ENCODE data around the gene EFHD1. TPM values are rescaled to one million over a fixed set of nuclear protein-coding genes. Genes with fewer than 3 reads are reported as not detected.

Gene EFHD1
- total and polyA plus RNA-seq, 2 of the 13 experiments (the other 11 are each of a cell fraction or from before 2014, with no cell fraction given), result 0.09 TPM; not detected in 1

DNA sequence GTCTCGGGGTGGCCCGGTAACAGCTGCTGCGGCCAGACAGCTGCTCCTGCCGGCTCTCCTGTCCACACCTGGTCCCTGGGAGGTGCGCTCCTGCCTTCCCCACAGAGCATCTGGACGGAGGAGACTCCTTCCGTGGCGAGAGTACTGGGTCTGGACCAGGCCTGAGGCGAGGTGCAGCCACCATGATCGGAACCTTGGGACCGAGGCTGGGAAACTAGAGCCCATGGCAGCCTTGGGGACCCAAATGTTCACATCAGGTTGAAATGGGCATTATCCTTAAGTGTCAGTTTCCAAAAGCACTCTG, 64.4 kb downstream of the EFHD1 start (continued):
- TF ChIP-seq, protein P1, sequence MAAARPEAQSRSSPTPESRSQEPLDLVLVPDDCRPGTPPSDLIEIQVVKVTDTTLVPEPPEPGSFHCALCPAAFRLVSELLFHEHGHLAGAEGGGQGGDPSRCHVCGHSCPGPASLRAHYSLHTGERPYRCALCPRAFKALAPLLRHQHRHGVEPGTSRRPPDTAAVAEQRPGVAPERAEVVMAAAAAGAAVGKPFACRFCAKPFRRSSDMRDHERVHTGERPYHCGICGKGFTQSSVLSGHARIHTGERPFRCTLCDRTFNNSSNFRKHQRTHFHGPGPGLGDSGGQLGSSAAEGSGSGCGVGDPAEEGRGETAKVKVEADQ (CRISPR knock-in tag; IDR thresholded peaks at IDR 0.05; ENCODE audit: borderline replicate concordance), result peak; percentile 52; the same call in 1 of the 2 replicates
- TF ChIP-seq MYC (CRISPR knock-in tag; IDR thresholded peaks at IDR 0.05; ENCODE audit: borderline replicate concordance), result no peak
- no peak for TF ChIP-seq ZBTB1 (CRISPR knock-in tag; IDR thresholded peaks at IDR 0.05; ENCODE audit: borderline replicate concordance)
- peak; percentile 3; the same call in 1 of the 2 replicates for TF ChIP-seq GPN1 (CRISPR knock-in tag; IDR thresholded peaks at IDR 0.05; ENCODE audit: borderline replicate concordance)
- no peak for TF ChIP-seq SP5 (CRISPR knock-in tag; IDR thresholded peaks at IDR 0.05; ENCODE audit: borderline replicate concordance, low read depth)
- no peak for TF ChIP-seq NR2C2 (CRISPR knock-in tag; IDR thresholded peaks at IDR 0.05; ENCODE audit: borderline replicate concordance)
- TF ChIP-seq ZNF703 (CRISPR knock-in tag; IDR thresholded peaks at IDR 0.05; ENCODE audit: borderline replicate concordance), result no peak
- TF ChIP-seq, protein P2, sequence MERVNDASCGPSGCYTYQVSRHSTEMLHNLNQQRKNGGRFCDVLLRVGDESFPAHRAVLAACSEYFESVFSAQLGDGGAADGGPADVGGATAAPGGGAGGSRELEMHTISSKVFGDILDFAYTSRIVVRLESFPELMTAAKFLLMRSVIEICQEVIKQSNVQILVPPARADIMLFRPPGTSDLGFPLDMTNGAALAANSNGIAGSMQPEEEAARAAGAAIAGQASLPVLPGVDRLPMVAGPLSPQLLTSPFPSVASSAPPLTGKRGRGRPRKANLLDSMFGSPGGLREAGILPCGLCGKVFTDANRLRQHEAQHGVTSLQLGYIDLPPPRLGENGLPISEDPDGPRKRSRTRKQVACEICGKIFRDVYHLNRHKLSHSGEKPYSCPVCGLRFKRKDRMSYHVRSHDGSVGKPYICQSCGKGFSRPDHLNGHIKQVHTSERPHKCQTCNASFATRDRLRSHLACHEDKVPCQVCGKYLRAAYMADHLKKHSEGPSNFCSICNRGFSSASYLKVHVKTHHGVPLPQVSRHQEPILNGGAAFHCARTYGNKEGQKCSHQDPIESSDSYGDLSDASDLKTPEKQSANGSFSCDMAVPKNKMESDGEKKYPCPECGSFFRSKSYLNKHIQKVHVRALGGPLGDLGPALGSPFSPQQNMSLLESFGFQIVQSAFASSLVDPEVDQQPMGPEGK (CRISPR knock-in tag; IDR thresholded peaks at IDR 0.05), result no peak
- TF ChIP-seq ZNF431 (CRISPR knock-in tag; IDR thresholded peaks at IDR 0.05; ENCODE audit: borderline replicate concordance, low read depth), result no peak
- no peak for TF ChIP-seq ZNF841 (CRISPR knock-in tag; IDR thresholded peaks at IDR 0.05; ENCODE audit: borderline replicate concordance)
- TF ChIP-seq ZMYM3 (CRISPR knock-in tag; IDR thresholded peaks at IDR 0.05), result no peak
- TF ChIP-seq ATF7-NPFF (CRISPR knock-in tag; IDR thresholded peaks at IDR 0.05; ENCODE audit: low read depth), result no peak; the same call in 1 of the 2 replicates
- no peak for TF ChIP-seq ZNF816 (CRISPR knock-in tag; IDR thresholded peaks at IDR 0.05; ENCODE audit: borderline replicate concordance)
- TF ChIP-seq FOSL1 (CRISPR knock-in tag; IDR thresholded peaks at IDR 0.05; ENCODE audit: borderline replicate concordance), result no peak
- no peak for TF ChIP-seq NFE2L2 (IDR thresholded peaks at IDR 0.05; ENCODE audit: low read length)
- TF ChIP-seq ZNF709 (CRISPR knock-in tag; IDR thresholded peaks at IDR 0.05), result no peak
- TF ChIP-seq KLF9 (CRISPR knock-in tag; IDR thresholded peaks at IDR 0.05; ENCODE audit: low read depth), result no peak
- no peak for TF ChIP-seq ZUFSP (CRISPR knock-in tag; IDR thresholded peaks at IDR 0.05; ENCODE audit: borderline replicate concordance)
- no peak for TF ChIP-seq SAFB2 (CRISPR knock-in tag; IDR thresholded peaks at IDR 0.05; ENCODE audit: borderline replicate concordance, low read depth)
- TF ChIP-seq ZNF572 (CRISPR knock-in tag; IDR thresholded peaks at IDR 0.05), result no peak
- TF ChIP-seq AGO2 (optimal IDR thresholded peaks at IDR 0.05; ENCODE audit: low read depth, low read length), result no peak
- no peak for TF ChIP-seq MAFG (CRISPR knock-in tag; IDR thresholded peaks at IDR 0.05)
- TF ChIP-seq, protein P3, sequence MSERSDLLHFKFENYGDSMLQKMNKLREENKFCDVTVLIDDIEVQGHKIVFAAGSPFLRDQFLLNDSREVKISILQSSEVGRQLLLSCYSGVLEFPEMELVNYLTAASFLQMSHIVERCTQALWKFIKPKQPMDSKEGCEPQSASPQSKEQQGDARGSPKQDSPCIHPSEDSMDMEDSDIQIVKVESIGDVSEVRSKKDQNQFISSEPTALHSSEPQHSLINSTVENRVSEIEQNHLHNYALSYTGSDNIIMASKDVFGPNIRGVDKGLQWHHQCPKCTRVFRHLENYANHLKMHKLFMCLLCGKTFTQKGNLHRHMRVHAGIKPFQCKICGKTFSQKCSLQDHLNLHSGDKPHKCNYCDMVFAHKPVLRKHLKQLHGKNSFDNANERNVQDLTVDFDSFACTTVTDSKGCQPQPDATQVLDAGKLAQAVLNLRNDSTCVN (CRISPR knock-in tag; IDR thresholded peaks at IDR 0.05; ENCODE audit: borderline replicate concordance), result no peak
- no peak for TF ChIP-seq PHF5A (CRISPR knock-in tag; IDR thresholded peaks at IDR 0.05; ENCODE audit: low read depth, unreplicated experiment)
- TF ChIP-seq ZBTB7A (CRISPR knock-in tag; IDR thresholded peaks at IDR 0.05), result no peak
- TF ChIP-seq SRSF4 (IDR thresholded peaks at IDR 0.05; ENCODE audit: low read depth, low read length, poor library complexity, severe bottlenecking), result no peak
- TF ChIP-seq ZFP36L1 (CRISPR knock-in tag; IDR thresholded peaks at IDR 0.05), result no peak; the same call in 1 of the 2 replicates

Data from HepG2 (cell line).